SK-N-SH treated with all-trans-retinoic acid at 6 μM for 48 hours (cell line): ENCODE data around the gene PILRA.
A peak's percentile ranks its signal among the peaks of the same experiment; 100 is the strongest.

ENCODE experiments used
- ATAC-seq: fragments of 200-7000 bp; cut with Tn5 transposase; 3 replicates; pipeline ENCODE4 v1.9.1; 2020; ENCODE audit warnings: mild to moderate bottlenecking, moderate library complexity
- ARNTL ChIP-seq: fragments of 450-650 bp; formaldehyde crosslinking; IDR thresholded peaks from 2 replicates; pipeline ENCODE4 v1.5.0; 2020; ENCODE audit warnings: low read depth, mild to moderate bottlenecking, moderate library complexity, borderline replicate concordance
- BACH2 ChIP-seq: fragments of 250-450 bp; sonication (Bioruptor Pico); IDR thresholded peaks from 2 replicates; pipeline ENCODE4 v1.9.0; 2021; ENCODE audit warnings: mild to moderate bottlenecking, borderline replicate concordance
- CSDC2 ChIP-seq: fragments of 250-450 bp; sonication (Bioruptor Pico); IDR thresholded peaks from 2 replicates; pipeline ENCODE4 v1.5.0; 2020; ENCODE audit warnings: mild to moderate bottlenecking, moderate library complexity
- ESRRG ChIP-seq: fragments of 250-450 bp; sonication (Bioruptor Pico); IDR thresholded peaks from 2 replicates; pipeline ENCODE4 v1.6.1; 2021; ENCODE audit warnings: mild to moderate bottlenecking
- GLIS3 ChIP-seq: fragments of 250-450 bp; sonication (Bioruptor Pico); IDR thresholded peaks from 2 replicates; pipeline ENCODE4 v1.5.0; 2020; ENCODE audit warnings: mild to moderate bottlenecking, moderate library complexity
- ISL1 ChIP-seq: fragments of 250-450 bp; sonication (Bioruptor Pico); IDR thresholded peaks from 2 replicates; pipeline ENCODE4 v2.1.2; 2022; ENCODE audit warnings: mild to moderate bottlenecking, moderate library complexity
- OSR1 ChIP-seq: fragments of 250-450 bp; sonication (Bioruptor Pico); IDR thresholded peaks from 2 replicates; pipeline ENCODE4 v1.8.0; 2022; ENCODE audit warnings: moderate library complexity, mild to moderate bottlenecking, inconsistent platforms
- PPARA ChIP-seq: fragments of 250-450 bp; sonication (Bioruptor Pico); IDR thresholded peaks from 2 replicates; pipeline ENCODE4 v1.5.0; 2020; ENCODE audit warnings: mild to moderate bottlenecking, borderline replicate concordance
- SNAI2 ChIP-seq: fragments of 250-450 bp; sonication (Bioruptor Pico); IDR thresholded peaks from 2 replicates; pipeline ENCODE4 v1.5.0; 2020; ENCODE audit warnings: mild to moderate bottlenecking, moderate library complexity
- TCF4 ChIP-seq: fragments of 250-450 bp; sonication (Bioruptor Pico); IDR thresholded peaks from 2 replicates; pipeline ENCODE4 v1.8.0; 2021; ENCODE audit warnings: mild to moderate bottlenecking, moderate library complexity, borderline replicate concordance
- TOX ChIP-seq: fragments of 250-450 bp; sonication (Bioruptor Pico); IDR thresholded peaks from 2 replicates; pipeline ENCODE4 v1.8.0; 2021; ENCODE audit warnings: mild to moderate bottlenecking, moderate library complexity, borderline replicate concordance
- ZC3H10 ChIP-seq: fragments of 250-450 bp; sonication (Bioruptor Pico); IDR thresholded peaks from 2 replicates; pipeline ENCODE4 v1.5.1; 2021; ENCODE audit warnings: mild to moderate bottlenecking, moderate library complexity
- ZFP3 ChIP-seq: fragments of 250-450 bp; sonication (Bioruptor Pico); IDR thresholded peaks from 2 replicates; pipeline ENCODE4 v1.5.0; 2020; ENCODE audit warnings: mild to moderate bottlenecking, moderate library complexity
- ZFP30 ChIP-seq: fragments of 450-650 bp; formaldehyde crosslinking; IDR thresholded peaks from 2 replicates; pipeline ENCODE4 v1.5.0; 2022; ENCODE audit warnings: mild to moderate bottlenecking, moderate library complexity
- ZNF565 ChIP-seq: fragments of 450-650 bp; formaldehyde crosslinking; conservative IDR thresholded peaks from 2 replicates; pipeline ENCODE4 v1.5.0; 2020; ENCODE audit warnings: low read depth, mild to moderate bottlenecking, moderate library complexity
- ZNF70 ChIP-seq: fragments of 450-650 bp; formaldehyde crosslinking; IDR thresholded peaks from 2 replicates; pipeline ENCODE4 v1.5.0; 2020; ENCODE audit warnings: mild to moderate bottlenecking, moderate library complexity
- ZNF8 ChIP-seq: fragments of 450-650 bp; formaldehyde crosslinking; IDR thresholded peaks from 2 replicates; pipeline ENCODE4 v1.5.0; 2020; ENCODE audit warnings: mild to moderate bottlenecking, moderate library complexity
- TF ChIP-seq, protein P1 (sequence below): fragments of 250-450 bp; sonication (Bioruptor Pico); IDR thresholded peaks from 2 replicates; pipeline ENCODE4 v1.8.0; 2020; ENCODE audit warnings: mild to moderate bottlenecking, moderate library complexity, borderline replicate concordance
- TF ChIP-seq, protein P2 (sequence below): fragments of 250-450 bp; sonication (Bioruptor Pico); IDR thresholded peaks from 2 replicates; pipeline ENCODE4 v1.5.0; 2020; ENCODE audit warnings: mild to moderate bottlenecking, moderate library complexity
- TF ChIP-seq, protein P3 (sequence below): fragments of 250-450 bp; sonication (Bioruptor Pico); IDR thresholded peaks from 2 replicates; pipeline ENCODE4 v1.5.1; 2020; ENCODE audit warnings: low read depth, mild to moderate bottlenecking, moderate library complexity
- TF ChIP-seq, protein P4 (sequence below): fragments of 250-450 bp; sonication (Bioruptor Pico); IDR thresholded peaks from 2 replicates; pipeline ENCODE4 v1.8.0; 2021; ENCODE audit warnings: low read depth, mild to moderate bottlenecking, moderate library complexity, borderline replicate concordance
- TF ChIP-seq, protein P5 (sequence below): fragments of 250-450 bp; sonication (Bioruptor Pico); IDR thresholded peaks from 2 replicates; pipeline ENCODE4 v1.5.1; 2021; ENCODE audit warnings: mild to moderate bottlenecking, moderate library complexity

Gene PILRA

DNA sequence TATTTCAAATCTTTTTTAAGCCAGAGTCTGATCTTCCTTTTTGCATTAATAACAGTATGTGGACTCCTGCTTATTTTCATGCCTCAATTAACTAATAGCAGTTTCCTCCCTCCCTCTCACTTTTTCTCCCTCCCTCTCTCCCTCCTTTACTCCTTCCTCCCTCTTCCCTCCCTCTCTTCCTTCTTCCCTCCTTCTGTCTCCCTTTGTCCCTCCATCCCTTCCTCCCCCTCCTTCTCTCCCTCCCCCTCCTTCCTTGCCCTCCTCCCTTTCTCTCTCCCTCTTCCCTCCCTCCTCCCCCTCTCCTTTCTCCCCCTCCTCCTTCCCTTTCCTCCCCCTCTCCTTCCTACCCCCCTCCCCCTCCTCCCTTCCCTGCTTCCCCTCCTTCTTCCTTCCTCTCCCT lies 53.2 kb downstream of the PILRA start:
- ATAC-seq: no peak
- TF ChIP-seq ZNF8 (CRISPR knock-in tag): no peak
- no peak for TF ChIP-seq PPARA
- no peak for TF ChIP-seq BACH2 (CRISPR knock-in tag)
- no peak for TF ChIP-seq ARNTL (CRISPR knock-in tag)
- TF ChIP-seq OSR1 (CRISPR knock-in tag): no peak
- TF ChIP-seq, protein P1, sequence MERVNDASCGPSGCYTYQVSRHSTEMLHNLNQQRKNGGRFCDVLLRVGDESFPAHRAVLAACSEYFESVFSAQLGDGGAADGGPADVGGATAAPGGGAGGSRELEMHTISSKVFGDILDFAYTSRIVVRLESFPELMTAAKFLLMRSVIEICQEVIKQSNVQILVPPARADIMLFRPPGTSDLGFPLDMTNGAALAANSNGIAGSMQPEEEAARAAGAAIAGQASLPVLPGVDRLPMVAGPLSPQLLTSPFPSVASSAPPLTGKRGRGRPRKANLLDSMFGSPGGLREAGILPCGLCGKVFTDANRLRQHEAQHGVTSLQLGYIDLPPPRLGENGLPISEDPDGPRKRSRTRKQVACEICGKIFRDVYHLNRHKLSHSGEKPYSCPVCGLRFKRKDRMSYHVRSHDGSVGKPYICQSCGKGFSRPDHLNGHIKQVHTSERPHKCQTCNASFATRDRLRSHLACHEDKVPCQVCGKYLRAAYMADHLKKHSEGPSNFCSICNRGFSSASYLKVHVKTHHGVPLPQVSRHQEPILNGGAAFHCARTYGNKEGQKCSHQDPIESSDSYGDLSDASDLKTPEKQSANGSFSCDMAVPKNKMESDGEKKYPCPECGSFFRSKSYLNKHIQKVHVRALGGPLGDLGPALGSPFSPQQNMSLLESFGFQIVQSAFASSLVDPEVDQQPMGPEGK (CRISPR knock-in tag): no peak
- TF ChIP-seq ESRRG: no peak
- TF ChIP-seq, protein P2, sequence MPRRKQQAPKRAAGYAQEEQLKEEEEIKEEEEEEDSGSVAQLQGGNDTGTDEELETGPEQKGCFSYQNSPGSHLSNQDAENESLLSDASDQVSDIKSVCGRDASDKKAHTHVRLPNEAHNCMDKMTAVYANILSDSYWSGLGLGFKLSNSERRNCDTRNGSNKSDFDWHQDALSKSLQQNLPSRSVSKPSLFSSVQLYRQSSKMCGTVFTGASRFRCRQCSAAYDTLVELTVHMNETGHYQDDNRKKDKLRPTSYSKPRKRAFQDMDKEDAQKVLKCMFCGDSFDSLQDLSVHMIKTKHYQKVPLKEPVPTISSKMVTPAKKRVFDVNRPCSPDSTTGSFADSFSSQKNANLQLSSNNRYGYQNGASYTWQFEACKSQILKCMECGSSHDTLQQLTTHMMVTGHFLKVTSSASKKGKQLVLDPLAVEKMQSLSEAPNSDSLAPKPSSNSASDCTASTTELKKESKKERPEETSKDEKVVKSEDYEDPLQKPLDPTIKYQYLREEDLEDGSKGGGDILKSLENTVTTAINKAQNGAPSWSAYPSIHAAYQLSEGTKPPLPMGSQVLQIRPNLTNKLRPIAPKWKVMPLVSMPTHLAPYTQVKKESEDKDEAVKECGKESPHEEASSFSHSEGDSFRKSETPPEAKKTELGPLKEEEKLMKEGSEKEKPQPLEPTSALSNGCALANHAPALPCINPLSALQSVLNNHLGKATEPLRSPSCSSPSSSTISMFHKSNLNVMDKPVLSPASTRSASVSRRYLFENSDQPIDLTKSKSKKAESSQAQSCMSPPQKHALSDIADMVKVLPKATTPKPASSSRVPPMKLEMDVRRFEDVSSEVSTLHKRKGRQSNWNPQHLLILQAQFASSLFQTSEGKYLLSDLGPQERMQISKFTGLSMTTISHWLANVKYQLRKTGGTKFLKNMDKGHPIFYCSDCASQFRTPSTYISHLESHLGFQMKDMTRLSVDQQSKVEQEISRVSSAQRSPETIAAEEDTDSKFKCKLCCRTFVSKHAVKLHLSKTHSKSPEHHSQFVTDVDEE: no peak
- TF ChIP-seq ZFP30 (CRISPR knock-in tag): no peak
- TF ChIP-seq ZNF565 (CRISPR knock-in tag): no peak
- no peak for TF ChIP-seq GLIS3 (CRISPR knock-in tag)

DNA sequence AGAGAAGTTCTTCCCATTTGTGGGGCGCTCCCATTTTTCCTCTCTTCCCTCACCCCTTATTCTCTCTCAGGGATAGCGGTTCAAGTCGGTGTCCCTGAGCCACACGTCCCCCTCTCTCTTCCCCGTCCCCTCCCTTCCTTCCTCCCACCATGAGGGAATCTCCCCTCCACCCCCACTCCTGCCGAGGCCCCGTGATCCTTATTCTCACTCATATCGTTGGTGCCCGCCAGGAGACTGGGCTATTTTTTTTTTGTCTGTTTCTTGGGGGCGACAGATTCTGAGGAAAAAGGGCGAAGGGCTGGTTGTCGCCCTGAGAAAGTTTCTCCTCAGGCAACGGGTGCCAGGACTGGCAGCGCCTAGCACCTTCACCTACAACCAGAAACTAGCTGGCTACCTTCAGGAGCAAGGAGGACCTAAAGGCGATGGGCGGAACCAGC lies 54.5 kb downstream of the PILRA start:
- ATAC-seq: no peak
- TF ChIP-seq ISL1: no peak

DNA sequence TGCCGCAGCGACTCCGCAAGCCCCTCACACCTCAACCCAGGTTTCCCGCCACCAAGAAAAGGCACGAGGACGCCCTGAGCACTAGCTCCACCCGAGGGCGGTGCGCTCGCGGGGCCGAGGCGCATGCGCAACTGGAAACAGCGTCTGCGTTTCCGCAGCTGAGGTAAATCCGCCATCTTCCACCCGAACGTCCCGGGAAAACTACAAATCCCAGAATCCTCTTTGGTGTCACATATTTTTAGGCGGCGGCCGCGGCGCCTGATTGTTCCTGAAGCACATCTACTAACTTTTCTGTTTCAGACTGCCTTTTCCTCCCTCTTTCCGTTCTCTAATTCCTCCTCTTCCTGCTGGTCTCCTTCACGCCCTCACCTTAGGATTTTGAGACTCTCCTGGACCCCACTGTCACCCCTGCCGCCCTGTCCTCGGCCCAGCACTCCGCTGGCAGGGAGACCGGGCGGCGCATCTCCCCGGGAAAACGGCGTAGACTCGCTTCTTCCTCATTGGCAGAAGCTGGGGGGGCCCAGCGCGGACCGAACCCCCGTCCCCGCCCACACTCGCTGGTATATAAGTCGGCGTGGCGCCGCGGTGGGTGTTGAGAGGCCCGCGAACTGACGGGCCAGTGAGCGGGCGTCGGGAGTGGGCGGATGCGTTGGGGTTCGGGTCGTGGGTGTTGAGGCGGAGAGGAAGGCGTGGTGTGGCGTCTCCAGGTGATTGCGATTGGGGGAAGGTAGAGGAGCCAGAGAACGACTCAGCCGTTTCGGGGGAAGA lies 55.1 kb downstream of the PILRA start, which contains the start of gene ZCWPW1:
ZCWPW1 (minus strand) TSS at position 505 of the 768 bp plus-strand sequence. CDS start 8,054 bp downstream, outside the sequence.
- peak; percentile 74 for ATAC-seq
- TF ChIP-seq CSDC2: 0 out of 2 replicates have a peak, but pooled peaks have one; percentile 34
- no peak for TF ChIP-seq ARNTL (CRISPR knock-in tag)
- peak; percentile 60; the same call in 1 of the 2 replicates for TF ChIP-seq ZC3H10 (CRISPR knock-in tag)
- TF ChIP-seq TOX (CRISPR knock-in tag): peak; percentile 90; the same call in 1 of the 2 replicates
- no peak for TF ChIP-seq BACH2 (CRISPR knock-in tag)
- TF ChIP-seq, protein P2: peak; percentile 23; the same call in 1 of the 2 replicates
- peak; percentile 30; the same call in 1 of the 2 replicates for TF ChIP-seq TCF4 (CRISPR knock-in tag)
- TF ChIP-seq, protein P3, sequence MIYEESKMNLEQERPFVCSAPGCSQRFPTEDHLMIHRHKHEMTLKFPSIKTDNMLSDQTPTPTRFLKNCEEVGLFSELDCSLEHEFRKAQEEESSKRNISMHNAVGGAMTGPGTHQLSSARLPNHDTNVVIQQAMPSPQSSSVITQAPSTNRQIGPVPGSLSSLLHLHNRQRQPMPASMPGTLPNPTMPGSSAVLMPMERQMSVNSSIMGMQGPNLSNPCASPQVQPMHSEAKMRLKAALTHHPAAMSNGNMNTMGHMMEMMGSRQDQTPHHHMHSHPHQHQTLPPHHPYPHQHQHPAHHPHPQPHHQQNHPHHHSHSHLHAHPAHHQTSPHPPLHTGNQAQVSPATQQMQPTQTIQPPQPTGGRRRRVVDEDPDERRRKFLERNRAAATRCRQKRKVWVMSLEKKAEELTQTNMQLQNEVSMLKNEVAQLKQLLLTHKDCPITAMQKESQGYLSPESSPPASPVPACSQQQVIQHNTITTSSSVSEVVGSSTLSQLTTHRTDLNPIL (CRISPR knock-in tag): peak; percentile 74; the same call in 1 of the 2 replicates
- TF ChIP-seq, protein P4, sequence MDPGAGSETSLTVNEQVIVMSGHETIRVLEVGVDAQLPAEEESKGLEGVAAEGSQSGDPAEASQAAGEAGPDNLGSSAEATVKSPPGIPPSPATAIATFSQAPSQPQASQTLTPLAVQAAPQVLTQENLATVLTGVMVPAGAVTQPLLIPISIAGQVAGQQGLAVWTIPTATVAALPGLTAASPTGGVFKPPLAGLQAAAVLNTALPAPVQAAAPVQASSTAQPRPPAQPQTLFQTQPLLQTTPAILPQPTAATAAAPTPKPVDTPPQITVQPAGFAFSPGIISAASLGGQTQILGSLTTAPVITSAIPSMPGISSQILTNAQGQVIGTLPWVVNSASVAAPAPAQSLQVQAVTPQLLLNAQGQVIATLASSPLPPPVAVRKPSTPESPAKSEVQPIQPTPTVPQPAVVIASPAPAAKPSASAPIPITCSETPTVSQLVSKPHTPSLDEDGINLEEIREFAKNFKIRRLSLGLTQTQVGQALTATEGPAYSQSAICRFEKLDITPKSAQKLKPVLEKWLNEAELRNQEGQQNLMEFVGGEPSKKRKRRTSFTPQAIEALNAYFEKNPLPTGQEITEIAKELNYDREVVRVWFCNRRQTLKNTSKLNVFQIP (CRISPR knock-in tag): no peak; the same call in 1 of the 2 replicates
- TF ChIP-seq, protein P1 (CRISPR knock-in tag): peak; percentile 99
- TF ChIP-seq SNAI2: no peak
- no peak for TF ChIP-seq PPARA
- 0 out of 2 replicates have a peak, but pooled peaks have one; percentile 5 for TF ChIP-seq ZNF8 (CRISPR knock-in tag)
- TF ChIP-seq ISL1: no peak
- 0 out of 2 replicates have a peak, but pooled peaks have one; percentile 34 for TF ChIP-seq ESRRG
- TF ChIP-seq ZNF70 (CRISPR knock-in tag): 0 out of 2 replicates have a peak, but pooled peaks have one; percentile 32
- TF ChIP-seq ZFP3 (CRISPR knock-in tag): peak; percentile 70
- TF ChIP-seq OSR1 (CRISPR knock-in tag): no peak
- TF ChIP-seq, protein P5, sequence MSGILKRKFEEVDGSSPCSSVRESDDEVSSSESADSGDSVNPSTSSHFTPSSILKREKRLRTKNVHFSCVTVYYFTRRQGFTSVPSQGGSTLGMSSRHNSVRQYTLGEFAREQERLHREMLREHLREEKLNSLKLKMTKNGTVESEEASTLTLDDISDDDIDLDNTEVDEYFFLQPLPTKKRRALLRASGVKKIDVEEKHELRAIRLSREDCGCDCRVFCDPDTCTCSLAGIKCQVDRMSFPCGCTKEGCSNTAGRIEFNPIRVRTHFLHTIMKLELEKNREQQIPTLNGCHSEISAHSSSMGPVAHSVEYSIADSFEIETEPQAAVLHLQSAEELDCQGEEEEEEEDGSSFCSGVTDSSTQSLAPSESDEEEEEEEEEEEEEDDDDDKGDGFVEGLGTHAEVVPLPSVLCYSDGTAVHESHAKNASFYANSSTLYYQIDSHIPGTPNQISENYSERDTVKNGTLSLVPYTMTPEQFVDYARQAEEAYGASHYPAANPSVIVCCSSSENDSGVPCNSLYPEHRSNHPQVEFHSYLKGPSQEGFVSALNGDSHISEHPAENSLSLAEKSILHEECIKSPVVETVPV (CRISPR knock-in tag): peak; percentile 94
- TF ChIP-seq GLIS3 (CRISPR knock-in tag): peak; percentile 96; the same call in 1 of the 2 replicates
